ENCODE results near the gene EVA1B. TPM values are rescaled to one million over a fixed set of nuclear protein-coding genes. Genes with fewer than 3 reads are reported as not detected.

Gene EVA1B
- total RNA-seq, 1 experiment from 2014 or later: 12.4 TPM

- Histone ChIP-seq H3F3A (ENCODE audit: insufficient read depth, low read depth) (peaks cover 44% of the 10 kb centered on the region), H3K79me2 (ENCODE audit: low read depth) (peaks cover 21% of the 10 kb centered on the region; the same call in 1 of the 2 replicates), H2AFZ (no peak overlapping the region), H3K9me3 (ENCODE audit: insufficient read depth, low read depth) (no peaks in the 10 kb centered on the region), H3K4me3 (no peak overlapping the region), H3K4me1 (replicated peaks; ENCODE audit: insufficient read depth) (peaks cover 32% of the 10 kb centered on the region), H3K27me3 (ENCODE audit: insufficient read depth, low read depth) (no peaks in the 10 kb centered on the region), H3K27ac (no peak overlapping the region), H4K20me1 (ENCODE audit: insufficient read depth) (peaks cover 3% of the 10 kb centered on the region), H3K9me2 (ENCODE audit: insufficient read depth) (no peaks in the 10 kb centered on the region), H3K36me3 (ENCODE audit: low read depth) (peaks cover 20% of the 10 kb centered on the region; the same call in 1 of the 2 replicates), H3K4me2 (no peak overlapping the region)
- POLR2A ChIA-PET (ENCODE audit: unreplicated experiment): no interaction called here
- DNase-seq: no peak
- CTCF ChIA-PET: no interaction called here
- no TSS peak for BruUV-seq (replicated peaks)
- TF ChIP-seq EZH2 (IDR thresholded peaks at IDR 0.05; ENCODE audit: low read depth) (no peak), CTCF (conservative IDR thresholded peaks at IDR 0.05) (no peak)
- intact Hi-C loops (cut with micrococcal nuclease; ENCODE audit: unreplicated experiment): loop anchor here (10.0 kb wide), 1 partner anchor 1336 kb away; the partner anchor contains the start of gene CDCA8
These were observed 35.2 kb upstream of the EVA1B start for GRCh38 chr1:36358514-36359084.

GRCh38 chr1:36355811-36356210 lies 32.4 kb upstream of the EVA1B start:
- Histone ChIP-seq H3K4me2 (no peak overlapping the region), H3K36me3 (ENCODE audit: low read depth) (peaks cover 15% of the 10 kb centered on the region)

GRCh38 chr1:36354486-36354885 lies 31.0 kb upstream of the EVA1B start:
- Histone ChIP-seq H3K4me1 (replicated peaks; ENCODE audit: insufficient read depth) (peaks cover 61% of the 10 kb centered on the region), H4K20me1 (ENCODE audit: insufficient read depth) (no peaks in the 10 kb centered on the region; the same call in 1 of the 2 replicates), H3K9me3 (ENCODE audit: insufficient read depth, low read depth) (no peaks in the 10 kb centered on the region), H3K9me2 (ENCODE audit: insufficient read depth) (no peaks in the 10 kb centered on the region), H3K4me3 (no peak overlapping the region), H3K27me3 (ENCODE audit: insufficient read depth, low read depth) (no peaks in the 10 kb centered on the region), H2AFZ (no peak overlapping the region), H3K79me2 (ENCODE audit: low read depth) (peaks cover 13% of the 10 kb centered on the region; the same call in 1 of the 2 replicates), H3F3A (ENCODE audit: insufficient read depth, low read depth) (peaks cover 54% of the 10 kb centered on the region), H3K36me3 (ENCODE audit: low read depth) (peaks cover 15% of the 10 kb centered on the region), H3K27ac (peak overlapping the region; percentile 97; the same call in 1 of the 2 replicates), H3K4me2 (no peak overlapping the region)
- intact Hi-C loops (cut with micrococcal nuclease; ENCODE audit: unreplicated experiment): loop anchor here (10.0 kb wide), 1 partner anchor 1340 kb away; the partner anchor contains the start of gene CDCA8
- no TSS peak for BruUV-seq (replicated peaks)
- TF ChIP-seq CTCF (conservative IDR thresholded peaks at IDR 0.05): no peak
- no peak for TF ChIP-seq EZH2 (IDR thresholded peaks at IDR 0.05; ENCODE audit: low read depth)
- no peak for DNase-seq
- ChIA-PET POLR2A (ENCODE audit: unreplicated experiment) (no interaction called here), CTCF (no interaction called here)

More at GRCh38 chr1:36355811-36356210, 32.4 kb upstream of the EVA1B start:
- no peak for DNase-seq
- Histone ChIP-seq H3K9me3 (ENCODE audit: insufficient read depth, low read depth) (no peaks in the 10 kb centered on the region), H2AFZ (no peak overlapping the region), H4K20me1 (ENCODE audit: insufficient read depth) (no peaks in the 10 kb centered on the region; the same call in 1 of the 2 replicates), H3F3A (ENCODE audit: insufficient read depth, low read depth) (peaks cover 57% of the 10 kb centered on the region), H3K9me2 (ENCODE audit: insufficient read depth) (no peaks in the 10 kb centered on the region), H3K79me2 (ENCODE audit: low read depth) (peaks cover 14% of the 10 kb centered on the region; the same call in 1 of the 2 replicates), H3K27ac (no peak overlapping the region), H3K4me3 (no peak overlapping the region), H3K27me3 (ENCODE audit: insufficient read depth, low read depth) (no peaks in the 10 kb centered on the region), H3K4me1 (replicated peaks; ENCODE audit: insufficient read depth) (peaks cover 59% of the 10 kb centered on the region)
- no TSS peak for BruUV-seq (replicated peaks)
- ChIA-PET CTCF (no interaction called here), POLR2A (ENCODE audit: unreplicated experiment) (interaction anchor here (0.5 kb wide), 1 partner anchor 47 kb away, joined by 4 read pairs; no protein-coding TSS in a partner anchor)
- TF ChIP-seq CTCF (conservative IDR thresholded peaks at IDR 0.05) (no peak), EZH2 (IDR thresholded peaks at IDR 0.05; ENCODE audit: low read depth) (no peak)
- intact Hi-C loops (cut with micrococcal nuclease; ENCODE audit: unreplicated experiment): loop anchor here (10.0 kb wide), 1 partner anchor 1339 kb away; the partner anchor contains the start of gene CDCA8
